Anterior cingulate cortex (tissue), 58 donors: ENCODE data around the gene BTF3.

Experiments used
- DNase-seq, 58 donors: peaks; one replicate each; lab custom pipeline; 2025; lab: John Stamatoyannopoulos, UW

Gene BTF3

DNA sequence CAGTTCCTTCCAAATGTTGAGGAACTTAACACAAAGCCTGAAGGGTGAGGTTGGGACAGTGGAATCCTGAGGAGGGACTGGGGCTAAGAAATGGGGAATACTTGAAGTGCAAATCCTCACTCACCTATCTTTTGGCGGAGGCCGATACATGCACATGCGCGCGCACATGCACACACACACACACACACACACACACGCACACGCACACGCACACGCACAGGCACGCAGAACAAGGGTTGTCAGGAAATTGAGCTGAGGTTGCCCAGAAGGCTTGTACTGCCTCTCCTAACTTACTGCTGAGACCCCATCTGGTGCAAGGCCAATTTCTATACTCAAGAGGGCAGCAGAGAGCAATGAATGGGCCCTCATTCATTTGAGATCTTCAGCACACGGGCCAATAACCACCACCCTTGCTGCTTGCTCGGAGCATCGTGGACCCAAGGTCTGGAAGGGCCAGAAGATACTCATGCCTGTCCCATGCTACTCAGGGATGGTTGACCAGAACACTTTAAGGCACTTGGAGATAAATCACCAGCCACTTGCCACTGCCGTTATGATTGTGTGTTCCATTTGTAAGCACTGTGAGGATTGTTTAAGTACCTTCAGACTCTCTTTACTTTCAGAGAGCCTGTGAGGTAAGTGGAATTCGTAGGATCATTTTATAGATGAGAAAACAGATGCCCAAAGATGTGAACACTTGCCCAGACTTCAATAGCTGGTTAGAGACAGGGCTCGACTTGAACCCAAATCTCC, 21.5 kb downstream of the BTF3 start:
- peak in 51 of 58 donors; percentile 1 to 63 (median 29) for DNase-seq

DNA sequence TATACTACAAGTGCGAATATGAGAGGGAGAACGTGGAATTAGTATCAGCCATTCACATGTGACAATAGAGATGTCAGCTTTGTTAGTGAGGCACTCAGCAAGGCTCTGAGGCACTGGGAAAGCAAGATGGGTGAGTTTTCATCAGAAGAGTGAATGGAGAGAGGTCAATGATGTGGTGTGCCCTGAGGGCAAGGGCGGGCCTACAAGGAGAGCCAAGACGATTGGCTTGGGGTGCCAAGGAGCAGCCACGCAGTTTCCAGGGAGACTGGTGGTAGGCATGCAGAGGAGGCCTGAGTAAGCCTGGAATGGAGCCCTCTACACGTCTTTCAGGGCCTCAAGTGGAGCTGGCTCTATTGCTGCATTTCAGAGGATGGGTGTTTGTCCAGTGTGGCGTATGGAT, 24.7 kb downstream of the BTF3 start:
- DNase-seq: no peak

DNA sequence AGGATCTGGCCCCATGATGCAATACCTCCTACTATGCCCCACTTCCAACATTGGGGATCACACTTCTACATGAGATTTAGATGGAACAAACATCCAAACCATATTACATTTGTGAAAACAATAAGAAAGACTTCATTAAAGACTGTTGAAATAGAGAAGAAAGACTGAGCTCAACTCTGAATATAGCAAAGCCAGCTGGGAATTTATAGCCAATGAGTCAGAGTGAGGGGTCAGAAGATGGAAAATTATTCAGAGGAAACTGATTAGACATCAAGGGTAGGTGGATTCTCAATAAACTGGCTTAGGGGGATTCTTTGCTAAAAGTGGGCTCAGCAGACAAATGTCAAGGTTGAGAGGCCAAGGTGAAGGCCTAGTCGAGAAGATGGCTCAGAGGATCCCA, 25.6 kb downstream of the BTF3 start:
- no peak for DNase-seq

- DNase-seq: no peak
These were observed 27.5 kb downstream of the BTF3 start for GRCh38 chr5:73525606-73526203.

- DNase-seq: no peak
These were observed 30.0 kb downstream of the BTF3 start for GRCh38 chr5:73528248-73528647.

DNA sequence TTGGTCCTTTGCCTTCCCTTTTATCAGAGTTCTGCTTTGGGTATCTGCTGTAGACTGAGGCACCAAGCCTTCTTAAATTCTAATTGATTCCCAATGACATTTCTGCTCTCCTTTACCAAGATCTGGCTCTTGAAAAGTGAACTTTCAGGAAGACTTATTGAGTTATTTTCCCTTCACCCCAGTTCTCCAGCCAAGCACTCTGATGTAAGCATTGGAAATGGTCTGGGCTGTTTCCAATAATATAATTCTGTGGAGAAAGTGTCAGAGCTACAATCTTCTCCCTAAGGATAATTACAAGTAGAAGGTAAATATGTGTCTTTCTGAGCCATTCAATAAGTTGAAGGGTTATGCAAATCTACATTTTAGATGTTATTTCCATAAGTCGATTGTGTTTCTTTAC, 30.8 kb downstream of the BTF3 start:
- DNase-seq: no peak

DNA sequence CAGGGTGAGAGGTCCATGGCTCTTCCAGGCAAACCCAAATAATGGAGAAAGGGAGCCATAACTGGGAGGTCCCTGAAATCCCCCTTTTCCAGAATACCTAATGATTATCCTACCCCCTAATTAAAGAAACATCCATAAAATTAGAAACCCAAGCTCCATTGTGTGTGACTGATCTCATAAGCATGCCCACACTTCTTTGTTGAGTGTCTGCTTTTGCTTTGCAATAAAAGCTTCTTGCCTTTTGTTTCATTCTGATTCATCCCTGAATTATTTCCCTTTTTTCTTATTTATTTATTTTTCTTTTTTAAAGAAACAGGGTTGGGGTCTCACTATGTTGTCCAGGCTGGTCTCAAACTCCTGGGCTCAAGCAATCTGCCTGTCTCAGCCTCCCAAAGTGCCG, 33.1 kb downstream of the BTF3 start:
- no peak for DNase-seq

DNA sequence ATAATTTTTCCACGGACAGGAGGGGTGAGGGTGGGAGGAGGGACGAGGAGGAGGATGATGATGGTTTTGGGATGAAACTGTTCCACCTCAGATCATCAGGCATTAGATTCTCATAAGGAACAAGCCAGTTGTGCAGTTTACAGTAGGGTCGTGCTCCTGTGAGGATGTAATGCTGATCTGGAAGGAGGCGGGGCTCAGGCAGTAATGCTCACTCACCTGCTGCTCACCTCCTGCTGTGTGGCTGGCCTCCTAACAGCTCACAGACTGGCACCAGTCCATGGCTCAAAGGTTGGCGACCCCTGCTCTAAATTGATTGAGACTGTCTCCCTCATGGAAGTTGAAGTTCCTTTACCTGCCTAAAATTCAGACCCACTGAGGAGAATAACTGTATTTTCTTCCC, 34.0 kb downstream of the BTF3 start:
- no peak for DNase-seq

- DNase-seq: no peak
These were observed 35.9 kb downstream of the BTF3 start for GRCh38 chr5:73534011-73534644.

DNA sequence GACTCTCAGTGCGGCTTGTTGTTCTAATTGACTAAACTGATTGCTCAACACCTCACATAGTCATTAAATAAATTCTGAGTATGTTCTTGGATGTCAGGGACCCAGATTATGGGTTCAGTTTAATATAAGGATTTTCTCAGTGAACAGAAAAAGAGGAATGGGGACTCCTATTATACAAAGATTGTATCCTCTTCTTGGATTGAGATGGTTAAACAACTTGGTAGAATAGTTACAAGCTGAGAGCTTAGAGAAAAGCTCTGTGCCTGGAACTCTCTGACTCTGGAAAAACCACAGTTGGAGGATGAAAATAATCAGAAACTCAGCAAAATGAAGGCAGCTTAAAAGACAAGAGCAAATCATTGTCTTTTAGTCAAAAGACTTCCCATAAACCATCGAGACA, 36.7 kb downstream of the BTF3 start:
- DNase-seq: no peak

DNA sequence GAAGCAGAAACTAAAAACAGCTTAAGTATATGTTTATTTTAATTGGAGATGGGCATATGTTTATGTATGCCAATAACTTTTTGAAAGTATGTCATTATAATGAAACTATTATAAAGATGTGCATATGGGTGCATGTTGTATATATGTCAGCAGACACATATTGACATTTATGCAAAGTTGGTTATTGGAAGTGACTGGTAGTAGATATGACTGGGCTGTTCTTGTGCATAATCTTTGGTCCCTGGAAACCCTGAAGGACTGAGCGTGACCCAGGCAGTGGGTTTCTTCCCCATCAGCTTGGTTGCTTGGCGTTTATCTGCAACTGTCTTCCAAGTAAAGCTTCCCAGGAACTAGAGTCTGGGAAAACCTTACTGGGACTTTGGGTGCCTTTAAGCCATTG, 41.5 kb downstream of the BTF3 start:
- DNase-seq: no peak

- DNase-seq: no peak
These were observed 42.0 kb downstream of the BTF3 start for GRCh38 chr5:73540192-73540591.

DNA sequence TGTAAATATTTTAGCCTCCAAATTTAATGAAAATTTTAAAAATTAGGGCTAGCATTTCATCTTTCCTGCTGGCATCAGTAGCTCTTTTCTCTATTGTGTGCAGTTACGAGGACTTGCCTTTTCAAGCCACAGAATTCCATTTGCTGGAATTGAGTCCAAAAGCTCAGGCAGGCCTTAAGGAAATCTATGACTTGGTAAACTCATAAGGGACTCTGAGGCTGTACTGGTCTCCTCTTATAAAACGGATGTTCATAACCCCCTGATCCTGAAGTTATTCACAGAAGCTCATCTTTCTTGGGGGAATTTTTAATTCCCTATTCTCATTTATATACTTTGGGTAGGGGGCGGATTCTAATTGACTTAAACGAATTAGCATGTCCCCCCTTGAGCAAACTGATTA, 43.8 kb downstream of the BTF3 start:
- no peak for DNase-seq

GRCh38 chr5:73544429-73545402, 46.5 kb downstream of the BTF3 start:
- DNase-seq: no peak

DNA sequence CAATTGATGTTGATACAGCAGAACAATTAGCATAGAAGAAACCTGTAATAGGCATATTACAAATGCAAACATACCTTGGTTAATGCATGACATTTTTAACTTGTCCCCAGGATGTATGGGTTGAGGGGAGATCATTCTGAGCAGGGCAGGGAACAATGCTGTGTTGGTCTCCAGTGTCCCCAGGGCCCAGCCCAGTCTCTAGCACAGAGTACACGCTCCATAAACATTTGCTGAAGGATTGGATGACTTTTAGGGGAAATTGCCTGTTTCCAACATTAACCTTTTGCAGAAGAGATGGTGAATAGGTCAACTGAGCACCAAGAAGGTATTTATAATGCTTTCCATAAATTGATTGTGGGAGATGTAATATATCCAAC, 47.1 kb downstream of the BTF3 start:
- no peak for DNase-seq

DNA sequence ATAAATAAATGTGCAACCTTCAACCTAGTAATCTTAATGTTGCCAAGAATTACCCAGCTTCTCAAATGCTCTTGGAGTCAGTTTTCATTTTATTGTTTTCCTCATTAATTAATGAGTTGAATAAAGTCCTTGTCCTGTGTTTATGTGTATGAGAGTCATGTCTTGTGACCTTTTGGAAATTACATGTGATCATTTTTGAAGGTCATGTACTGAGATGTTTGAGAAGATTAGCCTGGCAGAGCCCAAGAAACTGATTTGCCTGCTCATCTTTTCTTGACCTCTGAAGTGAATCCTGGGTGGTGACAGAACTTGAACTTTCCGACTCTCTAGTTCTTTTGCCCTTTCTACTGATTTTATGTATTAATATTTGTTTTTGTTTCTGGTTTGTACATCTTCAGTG, 51.8 kb downstream of the BTF3 start:
- DNase-seq: no peak

GRCh38 chr5:73552642-73553041, 54.4 kb downstream of the BTF3 start:
- no peak for DNase-seq
